ENCODE results near the gene DPYSL3. TPM values are rescaled to one million over a fixed set of nuclear protein-coding genes. Genes with fewer than 3 reads are reported as not detected.

DPYSL3 gene
- polyA plus RNA-seq, 1 donor from 2014 or later, result 689 TPM

DNA sequence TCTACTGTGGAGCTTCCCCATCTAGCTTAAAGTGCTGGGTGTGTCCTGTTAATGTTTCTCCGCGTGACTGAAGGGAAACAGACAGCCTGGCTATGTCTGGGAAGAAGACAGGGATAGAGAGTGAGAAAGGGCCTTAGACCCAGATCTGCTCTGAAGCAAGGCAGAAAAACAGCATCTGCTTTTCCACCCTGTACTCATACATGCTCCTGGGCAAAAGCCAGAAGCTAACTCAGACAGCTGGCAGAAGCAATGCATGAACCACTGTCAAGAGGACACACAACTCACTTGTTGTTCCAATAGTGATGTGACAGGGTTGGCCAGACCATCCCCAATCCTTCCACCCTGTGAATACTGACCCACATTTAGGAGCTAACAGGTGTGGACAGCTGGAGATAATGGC, 63.3 kb downstream of the DPYSL3 start:
- Histone ChIP-seq H3K9me2 (ENCODE audit: insufficient read depth, low read length) (no peaks in the 10 kb centered on the region), H3K9me3 (ENCODE audit: low read length) (no peaks in the 10 kb centered on the region), H3K4me2 (ENCODE audit: low read length) (no peak overlapping the region), H2AFZ (ENCODE audit: low read depth, low read length) (no peak overlapping the region), H3K4me3 (ENCODE audit: low read length) (peak overlapping the region; percentile 2), H3K27me3 (ENCODE audit: insufficient read depth, low read depth, low read length) (no peaks in the 10 kb centered on the region), H3K79me2 (replicated peaks; ENCODE audit: insufficient read depth, low read length) (peaks cover 100% of the 10 kb centered on the region), H3K9ac (ENCODE audit: low read length) (no peak overlapping the region), H4K20me1 (ENCODE audit: insufficient read depth) (peaks cover 74% of the 10 kb centered on the region), H3F3A (ENCODE audit: insufficient read depth, low read length, poor library complexity, severe bottlenecking) (peaks cover 8% of the 10 kb centered on the region), H3K27ac (ENCODE audit: low read length) (no peak overlapping the region), H3K36me3 (ENCODE audit: insufficient read depth, low read length) (peaks cover 32% of the 10 kb centered on the region)
- TF ChIP-seq TAF1 (IDR thresholded peaks at IDR 0.05; ENCODE audit: low read depth) (no peak), EP300 (conservative IDR thresholded peaks at IDR 0.05; ENCODE audit: poor library complexity, severe bottlenecking) (no peak), EZH2 (IDR thresholded peaks at IDR 0.05; ENCODE audit: borderline replicate concordance, insufficient read depth, low read length, poor library complexity, severe bottlenecking) (no peak), RAD21 (conservative IDR thresholded peaks at IDR 0.05) (no peak), POLR2AphosphoS5 (IDR thresholded peaks at IDR 0.05) (no peak), MXI1 (conservative IDR thresholded peaks at IDR 0.05; ENCODE audit: poor library complexity, severe bottlenecking) (no peak), SMC3 (conservative IDR thresholded peaks at IDR 0.05; ENCODE audit: poor library complexity) (no peak)
- TF ChIP-seq, protein P1, sequence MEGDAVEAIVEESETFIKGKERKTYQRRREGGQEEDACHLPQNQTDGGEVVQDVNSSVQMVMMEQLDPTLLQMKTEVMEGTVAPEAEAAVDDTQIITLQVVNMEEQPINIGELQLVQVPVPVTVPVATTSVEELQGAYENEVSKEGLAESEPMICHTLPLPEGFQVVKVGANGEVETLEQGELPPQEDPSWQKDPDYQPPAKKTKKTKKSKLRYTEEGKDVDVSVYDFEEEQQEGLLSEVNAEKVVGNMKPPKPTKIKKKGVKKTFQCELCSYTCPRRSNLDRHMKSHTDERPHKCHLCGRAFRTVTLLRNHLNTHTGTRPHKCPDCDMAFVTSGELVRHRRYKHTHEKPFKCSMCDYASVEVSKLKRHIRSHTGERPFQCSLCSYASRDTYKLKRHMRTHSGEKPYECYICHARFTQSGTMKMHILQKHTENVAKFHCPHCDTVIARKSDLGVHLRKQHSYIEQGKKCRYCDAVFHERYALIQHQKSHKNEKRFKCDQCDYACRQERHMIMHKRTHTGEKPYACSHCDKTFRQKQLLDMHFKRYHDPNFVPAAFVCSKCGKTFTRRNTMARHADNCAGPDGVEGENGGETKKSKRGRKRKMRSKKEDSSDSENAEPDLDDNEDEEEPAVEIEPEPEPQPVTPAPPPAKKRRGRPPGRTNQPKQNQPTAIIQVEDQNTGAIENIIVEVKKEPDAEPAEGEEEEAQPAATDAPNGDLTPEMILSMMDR (IDR thresholded peaks at IDR 0.05; ENCODE audit: poor library complexity, severe bottlenecking), result no peak
- TF ChIP-seq, protein P2, sequence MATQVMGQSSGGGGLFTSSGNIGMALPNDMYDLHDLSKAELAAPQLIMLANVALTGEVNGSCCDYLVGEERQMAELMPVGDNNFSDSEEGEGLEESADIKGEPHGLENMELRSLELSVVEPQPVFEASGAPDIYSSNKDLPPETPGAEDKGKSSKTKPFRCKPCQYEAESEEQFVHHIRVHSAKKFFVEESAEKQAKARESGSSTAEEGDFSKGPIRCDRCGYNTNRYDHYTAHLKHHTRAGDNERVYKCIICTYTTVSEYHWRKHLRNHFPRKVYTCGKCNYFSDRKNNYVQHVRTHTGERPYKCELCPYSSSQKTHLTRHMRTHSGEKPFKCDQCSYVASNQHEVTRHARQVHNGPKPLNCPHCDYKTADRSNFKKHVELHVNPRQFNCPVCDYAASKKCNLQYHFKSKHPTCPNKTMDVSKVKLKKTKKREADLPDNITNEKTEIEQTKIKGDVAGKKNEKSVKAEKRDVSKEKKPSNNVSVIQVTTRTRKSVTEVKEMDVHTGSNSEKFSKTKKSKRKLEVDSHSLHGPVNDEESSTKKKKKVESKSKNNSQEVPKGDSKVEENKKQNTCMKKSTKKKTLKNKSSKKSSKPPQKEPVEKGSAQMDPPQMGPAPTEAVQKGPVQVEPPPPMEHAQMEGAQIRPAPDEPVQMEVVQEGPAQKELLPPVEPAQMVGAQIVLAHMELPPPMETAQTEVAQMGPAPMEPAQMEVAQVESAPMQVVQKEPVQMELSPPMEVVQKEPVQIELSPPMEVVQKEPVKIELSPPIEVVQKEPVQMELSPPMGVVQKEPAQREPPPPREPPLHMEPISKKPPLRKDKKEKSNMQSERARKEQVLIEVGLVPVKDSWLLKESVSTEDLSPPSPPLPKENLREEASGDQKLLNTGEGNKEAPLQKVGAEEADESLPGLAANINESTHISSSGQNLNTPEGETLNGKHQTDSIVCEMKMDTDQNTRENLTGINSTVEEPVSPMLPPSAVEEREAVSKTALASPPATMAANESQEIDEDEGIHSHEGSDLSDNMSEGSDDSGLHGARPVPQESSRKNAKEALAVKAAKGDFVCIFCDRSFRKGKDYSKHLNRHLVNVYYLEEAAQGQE (IDR thresholded peaks at IDR 0.05; ENCODE audit: borderline replicate concordance), result no peak

DNA sequence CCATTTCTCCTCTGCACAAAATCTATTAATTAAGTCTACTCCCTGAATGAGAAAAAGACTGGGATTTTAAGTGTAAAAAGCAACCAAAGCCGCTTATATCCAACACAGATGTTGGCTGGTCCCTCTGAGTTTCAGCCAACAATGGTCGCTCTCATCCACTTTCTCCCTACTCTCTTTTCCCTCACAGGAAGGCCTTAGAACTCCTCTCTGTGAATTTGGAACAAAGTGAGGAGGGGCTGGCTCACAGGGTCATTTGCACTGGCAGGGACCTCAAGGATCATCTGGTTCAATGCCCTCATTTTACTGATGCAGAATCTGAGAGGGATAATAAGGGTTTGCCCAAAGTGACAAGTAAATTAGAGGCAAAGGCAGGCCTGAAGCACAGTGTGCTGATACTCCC, 64.0 kb downstream of the DPYSL3 start:
- Histone ChIP-seq H3K27me3 (ENCODE audit: insufficient read depth, low read depth, low read length) (no peaks in the 10 kb centered on the region), H3K9ac (ENCODE audit: low read length) (no peak overlapping the region), H3K9me2 (ENCODE audit: insufficient read depth, low read length) (no peaks in the 10 kb centered on the region), H3K4me3 (ENCODE audit: low read length) (no peak overlapping the region), H3K27ac (ENCODE audit: low read length) (no peak overlapping the region), H3K36me3 (ENCODE audit: insufficient read depth, low read length) (peaks cover 32% of the 10 kb centered on the region), H3K9me3 (ENCODE audit: low read length) (no peaks in the 10 kb centered on the region), H3K4me2 (ENCODE audit: low read length) (no peak overlapping the region), H3F3A (ENCODE audit: insufficient read depth, low read length, poor library complexity, severe bottlenecking) (peaks cover 8% of the 10 kb centered on the region), H4K20me1 (ENCODE audit: insufficient read depth) (peaks cover 79% of the 10 kb centered on the region), H3K79me2 (replicated peaks; ENCODE audit: insufficient read depth, low read length) (peaks cover 100% of the 10 kb centered on the region), H2AFZ (ENCODE audit: low read depth, low read length) (no peak overlapping the region)
- no peak for TF ChIP-seq TAF1 (IDR thresholded peaks at IDR 0.05; ENCODE audit: low read depth)
- no peak for TF ChIP-seq EP300 (conservative IDR thresholded peaks at IDR 0.05; ENCODE audit: poor library complexity, severe bottlenecking)
- TF ChIP-seq MXI1 (conservative IDR thresholded peaks at IDR 0.05; ENCODE audit: poor library complexity, severe bottlenecking), result no peak
- no peak for TF ChIP-seq RAD21 (conservative IDR thresholded peaks at IDR 0.05)
